Fibroblast of the aortic adventitia (primary cell): ENCODE measurements around the gene AZIN2. TPM values are rescaled to one million over a fixed set of nuclear protein-coding genes. Genes with fewer than 3 reads are reported as not detected.
"Not testable (repeated sequence)": the region's sequence is repeated elsewhere in the genome, so short reads cannot be mapped to it uniquely, and the experiment has no call there.

Experiments
- DNase-seq: peaks from one replicate; pipeline ENCODE4 v3.0.0-alpha.2; 2010; ENCODE audit warnings: low read depth
- H3K4me3 ChIP-seq: 2 replicates; pipeline ENCODE4 v1.5.1; 2011; ENCODE audit warnings: low read depth, mild to moderate bottlenecking, control low read depth, low read length, moderate library complexity
- total RNA-seq: library from RNA; depleted of rRNA; stranded (reverse); fragments of >200 nt; gene quantifications from 2 replicates; pipeline ENCODE4 v1.2.3, GENCODE V29; 2012; ENCODE audit warnings: low replicate concordance
- TF ChIP-seq, protein P1 (sequence below): IDR thresholded peaks from 2 replicates; pipeline ENCODE4 v1.5.1; 2011; ENCODE audit warnings: mild to moderate bottlenecking, low read length, control low read depth, inconsistent platforms; ENCODE audit not compliant: insufficient read depth

Gene AZIN2
- total RNA-seq, 1 donor = 3.9 TPM

DNA sequence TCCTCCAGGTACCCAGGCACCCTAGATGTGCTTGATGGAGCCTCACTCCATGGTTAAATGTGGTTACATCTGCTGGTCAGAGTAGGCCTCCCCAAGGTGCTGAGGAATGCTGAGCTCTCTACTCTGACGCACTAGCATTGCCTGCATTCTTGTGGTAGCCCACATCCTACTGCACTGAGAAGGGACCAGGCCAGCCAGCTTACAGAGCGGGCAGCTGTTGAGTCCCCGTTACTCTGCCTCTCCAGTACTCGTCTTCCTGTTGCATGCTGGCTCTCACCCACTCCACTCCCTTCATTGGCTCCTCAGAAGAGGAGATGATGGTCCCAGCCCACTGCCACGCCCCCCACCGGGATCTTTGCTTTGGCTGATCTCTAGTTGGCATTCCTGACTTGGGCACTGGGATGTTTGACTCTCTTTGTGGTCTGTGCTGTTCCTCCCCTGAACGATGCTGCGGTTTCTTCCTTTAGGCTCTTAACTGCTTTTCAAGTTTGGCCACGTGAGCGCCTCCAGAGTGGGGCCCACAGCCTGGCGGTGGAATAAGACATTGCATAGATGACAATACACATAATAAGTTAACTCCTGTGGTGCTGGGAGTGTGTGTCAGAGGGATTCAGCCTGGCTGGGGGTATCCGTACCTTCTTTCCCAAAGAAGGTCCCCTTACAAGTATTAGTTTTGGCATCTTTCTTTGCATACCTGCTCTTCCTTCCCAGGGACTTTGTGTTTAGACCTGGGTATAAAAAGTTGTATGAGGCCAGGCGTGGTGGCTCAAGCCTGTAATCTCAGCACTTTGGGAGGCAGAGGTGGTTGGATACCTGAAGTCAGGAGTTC lies 18.6 kb downstream of the AZIN2 start:
- DNase-seq = peak; percentile 100
- H3K4me3 ChIP-seq = no peak overlapping the region
- TF ChIP-seq, protein P1, sequence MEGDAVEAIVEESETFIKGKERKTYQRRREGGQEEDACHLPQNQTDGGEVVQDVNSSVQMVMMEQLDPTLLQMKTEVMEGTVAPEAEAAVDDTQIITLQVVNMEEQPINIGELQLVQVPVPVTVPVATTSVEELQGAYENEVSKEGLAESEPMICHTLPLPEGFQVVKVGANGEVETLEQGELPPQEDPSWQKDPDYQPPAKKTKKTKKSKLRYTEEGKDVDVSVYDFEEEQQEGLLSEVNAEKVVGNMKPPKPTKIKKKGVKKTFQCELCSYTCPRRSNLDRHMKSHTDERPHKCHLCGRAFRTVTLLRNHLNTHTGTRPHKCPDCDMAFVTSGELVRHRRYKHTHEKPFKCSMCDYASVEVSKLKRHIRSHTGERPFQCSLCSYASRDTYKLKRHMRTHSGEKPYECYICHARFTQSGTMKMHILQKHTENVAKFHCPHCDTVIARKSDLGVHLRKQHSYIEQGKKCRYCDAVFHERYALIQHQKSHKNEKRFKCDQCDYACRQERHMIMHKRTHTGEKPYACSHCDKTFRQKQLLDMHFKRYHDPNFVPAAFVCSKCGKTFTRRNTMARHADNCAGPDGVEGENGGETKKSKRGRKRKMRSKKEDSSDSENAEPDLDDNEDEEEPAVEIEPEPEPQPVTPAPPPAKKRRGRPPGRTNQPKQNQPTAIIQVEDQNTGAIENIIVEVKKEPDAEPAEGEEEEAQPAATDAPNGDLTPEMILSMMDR = peak; percentile 61

GRCh38 chr1:33100119-33100415 lies 19.1 kb downstream of the AZIN2 start:
- not testable (repeated sequence) for H3K4me3 ChIP-seq, DNase-seq

GRCh38 chr1:33110477-33110876 lies 29.5 kb downstream of the AZIN2 start:
- TF ChIP-seq, protein P1 = no peak
- H3K4me3 ChIP-seq = no peak overlapping the region
- DNase-seq = no peak

DNA sequence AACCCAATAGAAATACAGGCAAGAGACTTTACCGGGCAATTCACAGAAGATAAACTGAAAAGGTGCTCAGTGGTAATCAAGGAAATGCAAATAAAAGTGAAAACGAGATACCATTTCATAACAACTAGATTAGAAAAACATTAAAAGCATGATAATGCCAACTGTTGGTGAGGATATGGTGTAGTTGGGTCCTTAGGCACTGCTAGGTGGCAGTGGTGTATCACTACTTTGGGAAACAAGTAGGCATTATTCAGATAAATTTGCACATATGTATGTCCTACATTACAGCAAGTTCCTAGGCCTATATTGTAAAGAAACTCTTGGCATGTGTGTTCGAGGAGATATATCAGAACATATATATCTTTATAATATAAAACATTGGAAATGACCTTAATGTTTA lies 31.0 kb downstream of the AZIN2 start:
- peak; percentile 53 for DNase-seq
- no peak overlapping the region for H3K4me3 ChIP-seq
- TF ChIP-seq, protein P1 = peak; percentile 52

GRCh38 chr1:33117440-33118085 lies 36.6 kb downstream of the AZIN2 start:
- H3K4me3 ChIP-seq = no peak overlapping the region
- no peak for DNase-seq
- TF ChIP-seq, protein P1 = no peak

DNA sequence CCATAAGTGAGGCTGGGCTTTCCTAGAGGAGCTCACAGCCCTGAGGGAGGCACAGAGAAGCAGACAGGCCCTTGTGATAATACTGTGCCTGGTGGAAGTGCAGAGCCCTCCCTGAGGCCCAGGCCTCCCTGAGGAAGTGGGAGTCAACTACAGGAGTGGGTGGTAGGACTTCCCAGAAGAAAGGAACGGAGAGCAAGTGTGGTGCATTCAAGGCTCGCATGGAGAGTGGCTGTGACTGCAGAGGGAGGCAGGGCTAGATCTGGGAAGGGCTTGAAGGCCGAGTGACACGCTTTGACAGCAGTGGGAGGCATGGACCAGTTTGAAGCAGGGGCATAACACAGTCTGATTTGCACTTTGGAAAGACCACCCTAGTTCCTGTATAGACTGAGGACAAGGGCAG lies 37.3 kb downstream of the AZIN2 start:
- TF ChIP-seq, protein P1 = no peak
- DNase-seq = no peak

GRCh38 chr1:33119050-33119449 lies 38.1 kb downstream of the AZIN2 start:
- TF ChIP-seq, protein P1 = no peak
- H3K4me3 ChIP-seq = no peak overlapping the region
- no peak for DNase-seq

More for the DNA sequence above, 37.3 kb downstream of the AZIN2 start:
- no peak overlapping the region for H3K4me3 ChIP-seq
